CD14-positive monocyte (primary cell): ENCODE results near the gene MYOM3. TPM values are rescaled to one million over a fixed set of nuclear protein-coding genes. Genes with fewer than 3 reads are reported as not detected.

Experiments
- DNase-seq, 3 donors: peaks; one replicate each; pipeline ENCODE4 v3.0.0-alpha.2; 2011 to 2022
- H2AFZ ChIP-seq: 2 replicates; pipeline ENCODE4 v1.6.0; 2012; ENCODE audit warnings: mild to moderate bottlenecking, low read depth, low read length, inconsistent platforms; ENCODE audit not compliant: insufficient read depth, poor library complexity, severe bottlenecking
- H3K27ac ChIP-seq, 2 donors: 1 replicate in 1 of 2; 2 replicates in 1 of 2; pipeline ENCODE4 v1.5.1; 2012 to 2013; ENCODE audit warnings: low read length in 2 of 2, control low read depth in 1 of 2, inconsistent platforms in 1 of 2, low read depth in 1 of 2, mild to moderate bottlenecking in 1 of 2
- H3K27me3 ChIP-seq, 2 donors: one replicate each; pipeline versions ENCODE4 v1.6.0 to v1.6.1; 2011 to 2013; ENCODE audit warnings: low read length in 2 of 2; ENCODE audit not compliant: control insufficient read depth in 2 of 2, insufficient read depth in 2 of 2
- H3K36me3 ChIP-seq, 2 donors: replicated peaks in 1 of 2; 1 replicate in 1 of 2; 2 replicates in 1 of 2; pipeline versions ENCODE4 v1.5.1 to v1.6.1; 2012 to 2013; ENCODE audit warnings: low read length in 2 of 2, control low read depth in 1 of 2, inconsistent platforms in 1 of 2, mild to moderate bottlenecking in 1 of 2; ENCODE audit not compliant: insufficient read depth in 2 of 2, control insufficient read depth in 1 of 2
- H3K4me1 ChIP-seq, 2 donors: 1 replicate in 1 of 2; 2 replicates in 1 of 2; pipeline versions ENCODE4 v1.5.1 to v1.6.1; 2012 to 2013; ENCODE audit warnings: low read length in 2 of 2, control low read depth in 1 of 2, inconsistent platforms in 1 of 2, mild to moderate bottlenecking in 1 of 2, moderate library complexity in 1 of 2; ENCODE audit not compliant: insufficient read depth in 2 of 2, control insufficient read depth in 1 of 2
- H3K4me2 ChIP-seq: replicated peaks from 2 replicates; pipeline ENCODE3; 2012; ENCODE audit warnings: low read length, moderate library complexity, mild to moderate bottlenecking; ENCODE audit not compliant: poor library complexity, severe bottlenecking; ENCODE audit errors: extremely low read depth
- H3K4me3 ChIP-seq, 3 experiments: fragments of 200-600 bp in 1 of 3; sonication (generic) in 1 of 3; replicated peaks in 1 of 3; 1 replicate in 2 of 3; 2 replicates in 1 of 3; pipeline ENCODE4 v1.5.1; 2011 to 2013; ENCODE audit warnings: low read length in 3 of 3, mild to moderate bottlenecking in 3 of 3, control low read depth in 2 of 3, low read depth in 2 of 3, inconsistent platforms in 1 of 3, moderate library complexity in 1 of 3
- H3K79me2 ChIP-seq: 2 replicates; pipeline ENCODE4 v1.6.0; 2012; ENCODE audit warnings: mild to moderate bottlenecking, control low read depth, inconsistent platforms, low read length, moderate library complexity; ENCODE audit not compliant: insufficient read depth
- H3K9ac ChIP-seq: 2 replicates; pipeline ENCODE4 v1.6.0; 2017; ENCODE audit warnings: low read length, mild to moderate bottlenecking; ENCODE audit not compliant: insufficient read depth, poor library complexity, severe bottlenecking
- H3K9me3 ChIP-seq, 2 donors: replicated peaks in 1 of 2; 1 replicate in 1 of 2; 2 replicates in 1 of 2; pipeline versions ENCODE4 v1.5.1 to v1.6.1; 2012 to 2013; ENCODE audit warnings: low read length in 2 of 2, control low read depth in 1 of 2; ENCODE audit not compliant: control insufficient read depth in 1 of 2, insufficient read depth in 1 of 2
- H4K20me1 ChIP-seq: 2 replicates; pipeline ENCODE4 v1.6.0; 2012; ENCODE audit warnings: mild to moderate bottlenecking, low read length, control low read depth, moderate library complexity; ENCODE audit not compliant: insufficient read depth
- H3K27ac Mint-ChIP-seq, 7 donors: one replicate each; pipeline ENCODE4 v1.8.0; 2020; ENCODE audit warnings: mild to moderate bottlenecking in 7 of 7, mixed read lengths in 7 of 7, moderate library complexity in 6 of 7, inconsistent platforms in 2 of 7
- H3K27me3 Mint-ChIP-seq, 3 donors: one replicate each; pipeline ENCODE4 v1.8.0; 2021 to 2022; ENCODE audit warnings: low read depth in 3 of 3, mild to moderate bottlenecking in 3 of 3, mixed read lengths in 3 of 3, moderate library complexity in 3 of 3, inconsistent platforms in 1 of 3
- H3K36me3 Mint-ChIP-seq, 2 donors: one replicate each; pipeline ENCODE4 v1.8.0; 2020; ENCODE audit warnings: mixed read lengths in 2 of 2, inconsistent platforms in 1 of 2, mild to moderate bottlenecking in 1 of 2
- H3K4me1 Mint-ChIP-seq: one replicate; pipeline ENCODE4 v1.8.0; 2020; ENCODE audit warnings: mild to moderate bottlenecking, mixed read lengths
- H3K4me3 Mint-ChIP-seq, 2 donors: one replicate each; pipeline ENCODE4 v1.8.0; 2020; ENCODE audit warnings: mild to moderate bottlenecking in 2 of 2, mixed read lengths in 2 of 2, moderate library complexity in 1 of 2
- H3K9me3 Mint-ChIP-seq, 7 donors: one replicate each; pipeline ENCODE4 v1.8.0; 2020 to 2022; ENCODE audit warnings: mixed read lengths in 7 of 7, mild to moderate bottlenecking in 6 of 7, moderate library complexity in 6 of 7, inconsistent platforms in 2 of 7
- WGBS: methylation state at CpG from one replicate; pipeline ENCODE4 v1.1.5; 2013; ENCODE audit warnings: missing lambda C conversion rate; ENCODE audit not compliant: insufficient coverage; 5-methylcytosine and 5-hydroxymethylcytosine counted together
- intact Hi-C, 2 donors: fragments of 100-400 bp; cut with micrococcal nuclease; formaldehyde crosslinking; loops; one replicate each; pipeline versions ENCODE4 v1.15.0 to v1.15.1; 2023
- polyA plus RNA-seq, 3 donors: library from polyadenylated mRNA; depleted of rRNA in 1 of 3; unstranded in 2 of 3; stranded (reverse) in 1 of 3; fragments of 300-500 nt in 2 of 3; fragments of >200 nt in 1 of 3; fragmentation: Illumina TruSeq in 2 of 3; gene quantifications; 1 replicate in 2 of 3; 2 replicates in 1 of 3; pipeline ENCODE4 v1.2.3, GENCODE V29; 2012 to 2021
- TF ChIP-seq, protein P1 (sequence below): fragments of 200-600 bp; IDR thresholded peaks from one replicate; pipeline ENCODE4 v1.8.0; 2022; ENCODE audit warnings: antibody characterized with exemption, mild to moderate bottlenecking

MYOM3 gene
- polyA plus RNA-seq, 3 donors: not detected

DNA sequence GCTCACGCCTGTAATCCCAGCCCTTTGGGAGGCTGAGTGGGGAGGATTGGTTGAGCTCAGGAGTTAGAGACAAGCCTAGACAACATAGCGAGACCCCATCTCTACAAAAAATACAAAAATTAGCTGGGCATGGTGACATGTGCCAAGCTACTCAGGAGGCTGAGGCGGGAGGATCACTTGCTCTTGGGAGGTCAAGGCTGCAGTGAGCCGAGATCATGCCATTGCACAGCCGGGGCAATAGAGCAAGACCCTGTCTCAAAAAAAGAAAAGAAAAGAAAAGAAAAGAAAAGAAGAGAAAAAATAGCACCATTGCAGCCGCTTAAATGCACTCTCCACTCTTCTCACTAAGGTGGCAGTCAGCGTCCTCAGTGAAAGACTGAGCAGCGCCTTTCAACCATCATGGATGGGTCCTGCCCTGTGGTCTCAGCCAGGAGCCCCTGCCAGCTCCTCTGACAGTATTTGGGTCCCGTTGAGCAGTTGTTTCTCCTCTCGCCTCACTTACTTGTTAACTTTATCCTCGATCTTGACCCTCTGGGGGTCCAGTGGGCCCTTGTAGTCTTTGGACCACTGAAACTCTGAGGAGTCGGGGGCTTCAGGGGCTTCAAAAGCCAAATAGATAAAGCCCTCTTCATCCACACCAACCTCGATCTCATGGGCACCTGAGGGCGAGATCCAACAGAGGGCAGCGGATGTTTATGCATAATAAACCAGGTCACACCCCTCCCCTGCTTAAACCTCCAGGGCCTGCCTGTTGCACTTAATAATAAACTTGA, 36.9 kb downstream of the MYOM3 start:
- Histone ChIP-seq H3K4me2 (no peak overlapping the region), H3K27me3 (no peaks in the 10 kb centered on the region), H3K4me1 (peaks cover 0 to 4% of the 10 kb centered on the region in 2 donors), H4K20me1 (no peaks in the 10 kb centered on the region), H3K27ac (no peak overlapping the region), H3K9ac (no peak overlapping the region), H3K79me2 (no peaks in the 10 kb centered on the region), H3K4me3 (no peak overlapping the region), H3K36me3 (no peaks in the 10 kb centered on the region), H2AFZ (no peak overlapping the region), H3K9me3 (no peaks in the 10 kb centered on the region)
- no peak for DNase-seq
- 88% methylated on average over 8 of the region's 15 CpGs for WGBS
- TF ChIP-seq, protein P1, sequence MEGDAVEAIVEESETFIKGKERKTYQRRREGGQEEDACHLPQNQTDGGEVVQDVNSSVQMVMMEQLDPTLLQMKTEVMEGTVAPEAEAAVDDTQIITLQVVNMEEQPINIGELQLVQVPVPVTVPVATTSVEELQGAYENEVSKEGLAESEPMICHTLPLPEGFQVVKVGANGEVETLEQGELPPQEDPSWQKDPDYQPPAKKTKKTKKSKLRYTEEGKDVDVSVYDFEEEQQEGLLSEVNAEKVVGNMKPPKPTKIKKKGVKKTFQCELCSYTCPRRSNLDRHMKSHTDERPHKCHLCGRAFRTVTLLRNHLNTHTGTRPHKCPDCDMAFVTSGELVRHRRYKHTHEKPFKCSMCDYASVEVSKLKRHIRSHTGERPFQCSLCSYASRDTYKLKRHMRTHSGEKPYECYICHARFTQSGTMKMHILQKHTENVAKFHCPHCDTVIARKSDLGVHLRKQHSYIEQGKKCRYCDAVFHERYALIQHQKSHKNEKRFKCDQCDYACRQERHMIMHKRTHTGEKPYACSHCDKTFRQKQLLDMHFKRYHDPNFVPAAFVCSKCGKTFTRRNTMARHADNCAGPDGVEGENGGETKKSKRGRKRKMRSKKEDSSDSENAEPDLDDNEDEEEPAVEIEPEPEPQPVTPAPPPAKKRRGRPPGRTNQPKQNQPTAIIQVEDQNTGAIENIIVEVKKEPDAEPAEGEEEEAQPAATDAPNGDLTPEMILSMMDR: no peak
- no peaks in the 10 kb centered on the region for H3K36me3 Mint-ChIP-seq
- H3K9me3 Mint-ChIP-seq: no peaks in the 10 kb centered on the region
- H3K4me3 Mint-ChIP-seq: no peak overlapping the region
- peaks cover 1 to 7% (median 3%) of the 10 kb centered on the region in 3 donors for H3K27me3 Mint-ChIP-seq
- intact Hi-C loops: loop anchor here (5.0 to 10.0 kb wide), 2 partner anchors 317 to 320 kb away; no protein-coding TSS in a partner anchor
- H3K4me1 Mint-ChIP-seq: peaks cover 4% of the 10 kb centered on the region
- no peak overlapping the region for H3K27ac Mint-ChIP-seq

DNA sequence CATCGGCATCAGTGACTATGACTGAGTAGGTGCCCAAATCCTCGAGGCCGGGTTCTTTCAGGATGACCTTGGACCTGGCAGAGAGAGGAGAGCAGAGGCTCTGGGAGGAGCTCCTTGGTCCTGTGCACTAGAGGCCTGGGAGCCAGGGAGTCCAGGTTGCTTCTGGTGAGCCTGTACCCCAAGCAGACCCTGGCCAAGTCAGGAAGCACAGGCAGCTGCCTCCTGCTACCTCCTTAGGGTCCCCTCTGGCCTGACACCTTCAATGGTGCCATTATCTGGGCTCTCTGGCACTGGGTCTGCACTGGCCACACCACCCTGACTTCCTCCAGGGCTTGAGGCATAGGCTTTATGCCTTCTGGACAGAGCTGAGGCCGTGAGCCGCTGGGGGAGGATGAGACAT, 37.7 kb downstream of the MYOM3 start:
- peaks cover 2 to 7% of the 10 kb centered on the region in 2 donors for H3K4me1 ChIP-seq
- H3K27ac ChIP-seq: no peak overlapping the region
- H3K79me2 ChIP-seq: no peaks in the 10 kb centered on the region
- Mint-ChIP-seq H3K27me3 (peaks cover 1 to 8% (median 3%) of the 10 kb centered on the region in 3 donors), H3K36me3 (no peaks in the 10 kb centered on the region), H3K4me1 (peaks cover 7% of the 10 kb centered on the region), H3K9me3 (no peaks in the 10 kb centered on the region), H3K4me3 (no peak overlapping the region), H3K27ac (no peak overlapping the region)
- H3K9ac ChIP-seq: no peak overlapping the region
- no peak overlapping the region for H3K4me2 ChIP-seq
- WGBS: 84% methylated on average over 3 of the region's 5 CpGs
- no peak for DNase-seq
- H2AFZ ChIP-seq: no peak overlapping the region
- H3K4me3 ChIP-seq: no peak overlapping the region
- intact Hi-C loops: loop anchor here (5.0 to 10.0 kb wide), 2 partner anchors 318 to 321 kb away; no protein-coding TSS in a partner anchor
- no peaks in the 10 kb centered on the region for H3K9me3 ChIP-seq
- no peaks in the 10 kb centered on the region for H3K27me3 ChIP-seq
- H3K36me3 ChIP-seq: no peaks in the 10 kb centered on the region
- no peaks in the 10 kb centered on the region for H4K20me1 ChIP-seq
- TF ChIP-seq, protein P1: no peak
